RPMI8226 (cell line): ENCODE measurements around the gene RELT.
"Not testable (repeated sequence)": the region's sequence is repeated elsewhere in the genome, so short reads cannot be mapped to it uniquely, and the experiment has no call there.

Source experiments
- DNase-seq: peaks from one replicate; pipeline ENCODE4 v3.0.0-alpha.2; 2015

The RELT gene

DNA sequence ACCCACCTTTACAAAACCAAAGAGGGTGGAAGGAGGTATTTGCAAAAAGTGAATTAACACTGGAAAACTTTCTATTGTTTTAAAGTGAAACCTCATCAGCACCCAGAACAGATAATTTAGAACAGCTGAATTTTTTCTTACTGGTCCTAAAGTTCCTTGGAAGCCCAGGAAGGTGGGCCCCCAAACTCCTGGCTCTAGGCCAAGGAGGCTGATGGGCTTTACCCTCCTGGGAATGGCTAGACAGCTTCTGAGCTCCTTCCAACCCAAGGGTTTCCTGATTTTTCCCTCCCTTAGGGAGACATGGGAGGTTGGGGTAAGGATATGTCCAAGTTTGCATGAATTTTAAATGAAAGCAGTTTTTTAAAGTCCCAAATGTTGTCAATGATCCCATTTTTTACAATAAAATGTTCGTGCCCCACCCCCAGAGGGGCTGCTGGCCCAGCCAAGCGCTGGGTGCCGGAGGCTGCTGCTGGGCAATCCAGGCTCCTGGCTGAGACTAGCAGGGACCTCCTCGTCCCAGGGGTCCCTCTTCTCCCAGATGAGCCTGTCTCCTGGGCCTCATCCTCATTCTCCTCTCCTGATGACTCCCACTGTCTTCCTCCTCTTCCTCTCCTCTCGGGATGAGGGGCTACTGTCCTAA is 28.4 kb downstream of the RELT start:
- no peak for DNase-seq

DNA sequence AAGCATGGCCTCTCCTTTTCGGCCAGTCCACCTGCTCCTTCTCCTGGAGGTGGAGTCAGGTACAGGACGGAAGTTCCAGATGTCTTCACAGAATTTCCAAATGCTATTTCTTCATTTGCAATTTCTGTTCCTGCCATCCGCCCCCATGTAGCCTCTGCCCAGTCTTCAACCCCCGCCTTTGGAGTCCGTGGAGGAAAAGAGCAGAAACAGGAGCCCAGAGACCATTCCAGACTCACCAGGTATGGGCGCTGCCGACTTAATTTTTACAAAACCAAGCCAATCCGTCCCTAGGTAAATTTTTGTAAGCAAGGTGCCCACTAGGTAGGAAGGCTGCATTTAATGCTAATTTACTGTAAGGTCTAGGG is 28.9 kb downstream of the RELT start:
- no peak for DNase-seq

DNA sequence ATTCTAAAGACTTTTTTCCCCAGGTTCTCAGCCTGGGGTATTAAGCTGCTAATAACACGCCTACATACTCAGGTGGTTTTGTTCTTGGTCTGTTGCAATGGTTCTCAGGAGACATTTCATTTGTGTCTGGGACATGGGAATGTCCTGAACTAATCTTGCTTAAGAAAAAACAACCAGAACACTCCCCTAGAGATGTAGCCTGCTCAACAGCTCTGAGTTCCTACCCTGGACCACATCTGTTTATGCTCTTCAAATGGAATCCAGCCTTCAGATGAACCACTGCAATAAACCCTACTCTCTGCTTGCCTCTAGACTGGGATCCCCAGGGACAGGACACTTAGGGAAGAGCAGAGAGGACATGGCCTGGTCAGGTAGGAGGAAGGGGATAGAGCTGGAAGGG is 29.9 kb downstream of the RELT start:
- no peak for DNase-seq

DNA sequence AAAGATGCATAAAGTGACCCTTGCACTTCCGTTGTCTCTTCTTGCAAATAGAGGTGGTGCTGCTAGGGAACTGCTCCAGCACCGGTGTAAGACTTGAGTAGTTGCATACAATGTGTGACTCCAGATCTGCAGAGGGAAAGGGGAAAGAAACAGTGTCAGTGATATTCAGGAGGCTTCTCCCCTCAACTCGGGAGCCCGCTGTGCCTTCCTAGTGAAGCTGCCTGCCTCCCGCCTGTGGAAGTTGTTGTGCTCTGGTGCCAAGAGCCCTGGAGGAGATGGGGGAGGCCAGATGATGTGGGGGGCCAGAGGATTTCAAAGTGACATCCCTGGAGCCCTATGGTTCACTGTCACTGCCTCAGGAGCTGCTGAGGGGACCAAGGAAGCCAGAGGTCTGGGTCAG is 30.4 kb downstream of the RELT start:
- no peak for DNase-seq

DNA sequence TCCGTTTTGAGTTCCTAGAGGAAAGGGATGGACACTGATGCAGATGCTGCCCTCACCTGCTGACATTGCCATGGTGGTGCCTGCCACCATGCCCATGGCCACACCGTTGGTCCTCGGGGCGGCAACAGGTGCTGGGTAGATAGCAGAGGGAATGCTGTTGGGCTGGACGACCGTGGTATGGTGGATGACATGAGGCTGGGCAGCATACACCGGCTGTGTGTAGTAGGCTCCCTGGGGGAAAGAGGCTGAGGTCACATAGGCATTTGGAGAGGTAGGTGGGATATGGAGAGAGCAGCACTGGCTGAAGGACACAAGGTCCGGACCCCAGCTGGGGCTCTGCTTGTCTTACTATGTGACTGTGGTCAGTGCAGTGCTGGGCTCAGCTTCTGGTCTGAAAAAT is 33.2 kb downstream of the RELT start:
- DNase-seq, result no peak

DNA sequence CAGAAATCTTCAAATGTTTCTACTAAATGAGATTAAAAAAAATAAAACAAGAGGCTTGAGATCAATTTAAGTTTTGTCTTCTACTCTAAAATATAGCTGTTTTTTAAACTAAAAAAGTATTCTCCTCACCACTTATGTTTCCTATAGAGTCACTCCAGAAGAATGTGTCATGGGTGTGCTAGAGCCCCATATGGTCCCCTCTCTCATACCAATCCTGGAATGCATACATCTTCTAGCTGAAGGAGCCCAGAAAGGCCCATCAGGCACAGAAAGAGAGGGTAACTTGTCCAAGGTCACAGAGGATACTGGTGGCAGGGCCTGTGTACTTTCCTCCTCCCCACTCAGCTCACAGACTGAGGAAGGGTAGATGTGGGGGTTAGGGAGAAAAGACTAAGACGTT is 34.4 kb downstream of the RELT start:
- DNase-seq, result no peak

DNA sequence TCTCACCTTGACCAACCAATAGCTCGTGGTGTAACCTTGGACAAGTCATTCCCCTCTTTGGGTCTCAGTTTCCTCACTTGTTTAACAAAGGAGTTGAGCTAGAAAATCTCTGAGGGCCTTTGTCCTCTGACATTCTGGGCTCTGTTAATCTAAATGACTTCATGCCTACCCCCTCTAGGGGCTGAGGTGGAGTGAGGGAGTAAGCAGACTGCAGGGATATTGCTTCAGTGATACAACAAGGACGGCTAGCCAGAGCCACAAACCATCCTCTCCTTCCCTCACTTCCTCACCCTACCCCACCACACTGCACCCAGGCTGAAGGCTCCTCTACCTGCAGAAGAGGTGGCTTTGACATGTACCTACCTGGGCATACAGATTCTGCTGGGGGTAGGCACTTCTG is 34.8 kb downstream of the RELT start:
- no peak for DNase-seq

DNA sequence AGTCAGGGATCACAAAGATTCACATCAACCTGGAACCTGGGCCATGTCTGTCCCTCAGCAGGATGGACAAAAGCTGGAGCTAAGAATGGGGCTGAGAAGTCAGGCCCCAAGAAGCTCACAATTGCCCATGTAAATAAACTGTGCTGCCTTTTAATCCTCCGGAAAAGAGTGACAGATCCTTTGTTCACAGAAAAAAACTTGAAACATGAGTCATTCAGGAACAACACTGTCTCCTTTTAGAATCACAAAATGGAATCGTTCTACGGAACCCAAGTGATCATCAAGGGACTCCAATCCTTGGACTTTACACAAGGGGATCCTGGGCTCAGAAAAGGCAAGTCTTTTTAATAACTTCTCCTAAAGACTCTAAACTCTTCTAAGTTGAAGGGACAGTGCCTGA is 36.1 kb downstream of the RELT start:
- no peak for DNase-seq

DNA sequence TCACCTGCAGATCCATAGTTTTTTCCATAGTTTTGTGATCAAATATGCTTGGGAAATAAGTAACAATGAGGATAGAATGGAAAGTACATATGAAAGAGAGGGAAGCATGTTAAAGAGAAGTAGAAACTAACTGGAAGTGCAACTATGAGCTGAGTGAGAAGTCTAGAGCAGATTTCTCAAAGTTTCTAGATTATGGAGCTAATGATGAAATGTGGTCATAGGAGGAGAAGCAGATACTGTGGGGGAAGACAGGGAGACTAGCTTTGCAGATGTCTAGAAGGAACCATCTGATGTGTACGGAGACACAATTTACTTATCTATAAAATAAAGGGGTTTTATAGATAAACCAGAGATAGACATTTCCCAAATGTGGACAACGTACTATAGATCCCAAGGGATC is 37.1 kb downstream of the RELT start:
- DNase-seq, result no peak

DNA sequence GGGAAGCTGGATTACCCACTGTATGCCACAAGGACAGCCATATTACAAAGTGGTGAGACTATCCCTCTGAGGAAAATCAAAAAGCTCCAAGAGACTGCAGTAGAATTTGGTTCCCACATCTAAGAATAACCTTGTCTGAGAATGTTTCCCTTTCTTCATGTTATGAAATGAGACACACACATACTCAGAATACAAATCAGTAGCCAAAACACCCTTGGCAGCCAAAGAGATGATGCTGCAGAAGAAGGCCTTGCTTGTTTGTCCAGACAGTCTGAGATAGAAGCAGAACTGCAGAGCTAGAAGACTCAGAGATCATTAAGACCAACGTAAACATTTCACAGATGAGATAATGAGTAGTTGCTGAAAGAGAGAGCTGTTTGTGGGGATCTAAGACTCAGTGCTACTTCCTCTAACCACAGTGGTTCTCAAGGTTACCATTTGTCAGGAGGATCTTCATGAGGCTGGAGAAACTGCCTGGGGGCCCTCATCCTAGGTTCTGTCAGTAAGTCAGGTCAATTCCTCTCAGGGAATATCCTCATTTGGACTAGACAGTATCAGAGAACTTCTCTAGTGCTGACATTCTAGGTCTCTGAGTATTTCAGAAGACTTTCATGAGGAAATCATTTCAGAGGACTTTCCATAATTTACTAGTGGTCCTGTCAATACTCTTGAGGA is 38.9 kb downstream of the RELT start:
- DNase-seq, result no peak

DNA sequence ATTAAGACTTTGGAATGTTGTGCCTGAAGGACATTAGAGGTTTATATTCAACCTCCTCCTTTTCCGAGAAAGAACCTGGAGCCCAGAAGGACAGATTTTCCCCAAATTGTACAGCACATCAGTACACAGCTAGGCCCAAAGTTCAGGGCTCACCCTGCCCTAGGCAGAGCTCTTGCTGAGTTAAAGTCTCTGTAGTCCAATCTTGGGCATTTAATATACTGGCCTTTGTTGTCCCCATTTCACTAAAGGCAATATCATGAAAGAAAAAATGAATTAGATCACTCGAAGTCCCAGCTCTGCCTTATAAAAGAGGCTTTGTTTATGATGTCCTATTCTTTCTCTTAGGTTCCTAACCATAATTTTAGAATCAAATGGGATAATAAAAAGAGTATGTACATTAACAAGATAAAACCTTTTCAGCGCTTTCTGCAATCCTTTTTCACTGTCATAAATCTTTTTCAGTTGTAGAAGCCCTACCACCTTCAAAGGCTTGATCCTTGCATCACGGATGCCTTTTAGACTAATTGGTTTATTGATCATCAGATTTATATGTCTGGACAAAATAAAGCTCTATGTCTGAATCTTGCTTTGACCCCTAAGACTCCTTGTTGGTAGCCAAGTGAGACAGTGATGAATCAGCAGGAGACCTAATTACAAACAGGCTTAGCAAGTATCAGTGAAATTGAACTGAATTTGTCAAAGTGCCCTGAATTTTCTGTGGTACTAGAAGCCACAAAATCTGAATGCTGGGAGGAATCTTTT is 39.8 kb downstream of the RELT start:
- DNase-seq, result no peak

DNA sequence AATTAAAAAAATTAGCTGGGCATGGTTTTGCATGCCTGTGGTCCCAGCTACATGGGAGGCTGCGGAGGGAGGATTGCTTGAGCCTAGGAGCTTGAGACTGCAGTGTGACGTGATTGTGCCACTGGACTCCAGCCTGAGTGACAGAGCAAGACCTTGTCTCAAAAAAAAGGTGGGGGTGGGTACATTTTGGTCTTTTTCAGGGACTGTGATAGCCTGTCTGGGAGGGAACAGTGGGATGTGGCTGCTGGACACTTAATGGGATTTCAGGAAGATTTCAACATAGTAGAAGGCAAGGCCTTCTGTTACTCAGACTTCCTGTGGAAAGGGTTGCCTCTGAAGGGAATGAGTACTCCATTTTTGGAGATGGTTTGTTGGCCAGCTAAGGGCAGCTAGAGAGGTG is 40.6 kb downstream of the RELT start:
- no peak for DNase-seq

DNA sequence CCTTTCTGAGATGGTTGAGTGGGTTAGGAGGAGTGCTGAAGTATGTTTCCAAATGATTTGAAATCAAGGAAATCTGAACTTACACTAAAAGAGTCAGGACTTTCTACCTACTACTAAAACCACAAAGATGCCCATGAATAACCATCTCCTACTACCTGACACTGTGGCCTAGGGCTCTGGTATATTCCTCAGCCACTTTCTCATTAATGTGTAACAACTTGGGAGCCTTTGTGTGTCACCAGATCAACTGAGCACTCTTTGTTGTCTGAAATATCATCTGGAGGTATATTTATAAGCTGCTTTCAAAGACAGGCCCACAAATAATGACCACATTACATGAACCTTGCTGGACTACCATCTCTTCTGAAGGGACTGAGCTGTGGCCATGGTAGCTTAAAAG is 43.9 kb downstream of the RELT start:
- no peak for DNase-seq

DNA sequence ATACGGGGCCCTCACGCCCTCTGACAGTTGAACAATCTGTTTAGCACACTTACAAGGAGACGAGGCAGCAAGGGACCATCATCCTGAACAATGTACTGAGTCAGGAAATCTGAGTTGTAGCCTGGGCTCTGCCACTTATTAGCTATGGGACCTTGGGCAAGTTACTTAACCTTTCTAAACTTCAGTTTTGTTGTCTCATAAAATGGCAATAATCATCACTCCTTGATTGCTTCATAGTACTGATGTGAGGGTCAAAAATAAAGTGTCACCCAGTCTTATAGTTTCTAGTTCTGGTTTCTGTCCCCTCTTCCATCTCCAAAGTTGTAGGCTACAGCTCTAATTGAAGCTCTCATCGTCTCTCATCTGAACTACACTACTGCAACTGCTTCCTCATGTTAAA is 46.7 kb downstream of the RELT start:
- DNase-seq, result no peak

DNA sequence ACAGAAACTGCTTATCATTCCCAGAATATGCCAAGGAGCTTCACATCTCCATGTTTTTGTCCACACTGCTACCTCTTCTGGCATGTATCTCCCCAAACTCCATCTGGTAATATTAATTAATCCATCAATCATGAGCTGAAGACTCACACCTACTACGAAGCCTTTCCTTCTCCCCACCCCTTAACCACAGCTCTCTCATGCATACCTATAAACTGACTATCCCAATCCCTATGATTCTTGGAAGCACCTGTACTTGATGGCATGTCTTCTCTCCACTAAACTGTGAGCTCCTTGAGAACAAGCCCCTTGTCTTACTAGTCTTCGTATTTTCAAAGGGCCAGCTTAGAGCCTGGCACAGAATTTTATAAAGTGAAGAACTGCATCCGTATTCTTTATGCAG is 47.3 kb downstream of the RELT start:
- no peak for DNase-seq

DNA sequence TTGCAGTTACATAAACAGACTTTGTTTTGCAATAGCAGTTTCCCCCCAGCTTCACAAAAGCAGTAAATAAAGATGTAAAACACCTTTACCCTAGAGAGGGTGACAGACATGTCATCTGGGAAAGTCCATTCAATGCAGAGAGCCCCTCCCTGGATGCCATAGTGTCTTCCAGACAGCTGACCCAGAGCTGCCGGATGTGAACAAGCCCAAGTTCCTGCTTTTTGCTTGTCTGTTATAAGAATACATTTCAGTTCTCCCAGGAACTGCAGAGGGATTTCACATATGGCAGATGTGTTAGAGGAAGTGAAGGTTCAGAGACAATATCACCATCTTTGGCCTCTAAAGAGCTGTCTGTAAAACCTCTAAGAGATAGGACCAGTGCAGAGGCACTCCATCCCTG is 48.9 kb downstream of the RELT start:
- no peak for DNase-seq

DNA sequence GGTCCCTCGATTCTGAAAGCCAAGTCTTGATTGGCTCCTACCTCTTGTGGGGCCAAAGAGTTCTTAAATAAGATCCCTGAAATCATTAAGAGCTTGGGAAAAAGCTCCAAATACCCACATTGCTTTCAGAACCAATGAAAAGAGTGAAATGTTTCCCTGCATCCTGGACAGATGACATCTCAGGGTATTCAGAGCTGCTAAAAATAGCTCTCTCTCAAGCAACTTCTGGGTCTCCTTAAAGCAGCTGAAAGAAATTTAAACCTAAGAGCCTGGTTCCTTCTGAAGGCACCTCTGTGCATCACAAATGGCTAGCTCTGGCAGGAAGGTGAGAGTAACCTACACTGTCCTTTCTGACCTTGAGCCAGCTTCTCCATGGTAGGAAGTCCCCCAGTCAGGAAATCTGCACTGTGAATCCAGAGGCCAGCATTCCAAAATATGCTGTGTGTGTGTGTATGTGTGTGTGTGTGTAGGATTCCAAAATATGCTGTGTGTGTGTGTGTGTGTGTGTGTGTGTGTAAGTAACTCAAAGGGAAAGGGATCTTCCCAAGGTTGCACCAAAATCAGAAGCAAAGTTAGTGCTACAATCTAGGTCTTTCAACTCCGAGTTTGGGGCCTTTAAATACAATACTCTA is 50.1 kb downstream of the RELT start:
- DNase-seq, result no peak

DNA sequence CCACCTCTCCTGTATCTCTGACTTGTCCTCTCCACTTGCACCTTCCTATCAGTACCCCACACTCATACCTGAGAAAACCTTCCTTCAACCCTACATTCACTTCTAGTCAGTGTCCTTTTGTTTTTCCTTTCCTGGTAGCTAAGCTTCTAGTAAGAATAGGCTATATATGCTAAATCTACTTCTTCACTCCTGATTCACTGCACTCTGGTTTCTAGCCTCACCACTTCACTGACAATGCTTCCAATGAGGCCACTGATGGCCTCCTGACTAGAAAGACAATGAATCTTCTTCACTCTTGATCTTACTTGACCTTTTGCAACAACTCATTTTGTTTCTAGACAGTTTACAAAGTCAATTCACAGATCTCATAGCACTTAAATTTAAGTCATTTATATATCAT is 52.0 kb downstream of the RELT start:
- DNase-seq, result no peak

DNA sequence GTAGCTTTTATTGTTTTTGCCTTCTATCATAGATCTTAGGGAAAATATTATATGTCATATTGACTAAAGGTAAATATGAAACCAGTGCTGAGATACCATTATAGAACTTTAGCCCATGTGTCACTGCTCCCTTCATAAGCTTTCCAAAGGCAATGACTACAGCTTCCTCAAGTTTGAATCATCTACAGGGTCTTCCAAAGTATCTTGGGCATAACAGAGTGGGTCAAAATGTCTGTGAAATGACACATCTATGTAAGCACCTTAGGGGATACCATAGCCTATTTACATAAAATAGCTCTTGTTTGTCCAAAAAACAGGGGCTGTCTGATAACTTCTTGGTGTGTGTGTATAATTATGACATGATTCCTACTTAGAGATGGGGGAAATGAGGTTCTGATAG is 52.5 kb downstream of the RELT start:
- DNase-seq, result no peak

DNA sequence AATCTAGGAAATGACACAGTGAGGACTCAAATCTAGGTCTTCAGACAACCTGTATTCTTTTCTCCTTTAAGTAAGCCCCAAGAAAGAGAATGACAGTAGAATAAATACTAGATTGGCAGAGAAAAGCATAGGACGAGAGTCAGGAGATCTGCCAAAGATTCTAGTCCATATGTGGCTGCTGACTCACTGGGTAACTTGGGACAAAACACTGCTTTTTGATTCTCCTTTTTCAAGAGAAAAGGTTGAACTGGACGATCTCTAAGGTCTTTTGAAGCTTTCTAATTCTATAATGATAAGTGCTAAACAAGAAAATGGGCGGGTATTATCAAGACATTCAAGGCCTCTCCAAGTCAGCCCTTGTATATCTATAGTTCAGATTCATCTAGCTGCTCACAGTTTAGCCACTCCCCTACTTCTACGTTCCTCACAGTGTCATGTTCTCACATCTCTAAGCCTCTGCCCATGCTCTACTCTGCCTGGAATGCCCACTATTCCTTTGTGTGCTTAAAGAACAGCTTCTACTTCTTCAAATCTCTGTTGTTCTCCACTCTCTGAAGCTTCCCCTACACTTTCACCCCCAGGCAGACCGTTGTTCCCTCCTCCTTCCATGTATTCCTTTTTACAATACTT is 53.0 kb downstream of the RELT start:
- no peak for DNase-seq

DNA sequence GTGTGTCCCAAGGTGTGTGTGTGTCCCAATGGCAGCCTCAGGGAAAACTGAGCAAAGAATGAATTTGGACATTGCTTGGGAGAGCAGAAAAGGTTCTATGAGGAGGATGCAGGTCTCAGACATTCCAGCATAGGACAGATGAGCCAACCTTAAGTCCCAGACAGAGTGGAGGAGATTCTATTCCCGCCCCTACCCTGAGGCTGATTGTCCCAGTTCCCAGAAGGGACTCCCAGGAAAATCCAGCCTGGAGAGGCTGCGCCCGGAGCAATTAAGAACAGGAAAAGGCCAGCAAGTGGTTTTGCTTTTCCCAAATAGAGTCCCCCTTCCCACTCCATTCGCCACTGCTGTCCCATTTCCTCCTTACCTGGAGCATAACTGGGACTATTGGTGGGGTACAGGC is 54.1 kb downstream of the RELT start:
- DNase-seq, result no peak

DNA sequence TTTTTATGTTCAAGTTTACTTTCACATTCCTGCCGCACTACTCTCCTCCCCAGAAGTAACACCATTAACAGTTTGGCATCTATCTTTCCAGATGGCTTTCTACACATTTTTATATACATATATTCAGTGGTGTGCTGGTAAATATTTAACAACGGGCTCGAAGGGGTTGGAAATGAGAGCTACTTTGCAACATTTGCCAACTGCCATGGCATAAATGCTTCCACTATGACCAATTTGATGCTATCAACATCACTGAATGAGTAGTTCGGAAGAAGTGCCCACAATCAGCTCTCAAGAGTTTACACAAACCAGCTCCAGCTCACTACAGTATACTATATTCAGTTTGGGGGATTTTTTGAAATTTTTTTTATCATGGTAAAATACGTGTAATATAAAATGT is 55.2 kb downstream of the RELT start:
- no peak for DNase-seq

DNA sequence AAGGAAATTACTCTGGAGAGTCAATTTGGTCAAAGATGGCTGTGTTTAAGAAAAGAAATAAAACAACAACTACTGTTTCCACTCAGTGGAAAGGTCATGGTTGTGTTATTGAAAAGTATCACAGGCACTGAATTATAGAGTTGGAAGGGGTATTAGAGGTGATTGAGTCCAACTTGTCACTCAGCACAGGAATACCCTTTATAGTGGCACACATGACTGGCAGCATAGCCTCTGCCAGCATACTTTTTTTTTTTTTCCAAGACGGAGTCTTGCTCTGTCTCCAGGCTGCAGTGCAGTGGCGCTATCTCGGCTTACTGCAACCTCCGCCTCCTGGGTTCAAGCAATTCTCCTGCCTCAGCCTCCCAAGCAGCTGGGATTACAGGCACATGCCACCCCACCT is 60.7 kb downstream of the RELT start:
- not testable (repeated sequence) for DNase-seq
